Peyer's patch (tissue), 4 donors: ENCODE data around the gene TNFRSF4. TPM values are rescaled to one million over a fixed set of nuclear protein-coding genes. Genes with fewer than 3 reads are reported as not detected.
"Not testable (repeated sequence)": the region's sequence is repeated elsewhere in the genome, so short reads cannot be mapped to it uniquely, and the experiment has no call there.

Source experiments
- DNase-seq, 3 donors: peaks; one replicate each; pipeline ENCODE4 v3.0.0-alpha.2; 2017 to 2019
- H3K27ac ChIP-seq, 4 donors: fragments of 200-600 bp; sonication (generic); one replicate each; pipeline ENCODE4 v1.5.1; 2016 to 2019
- H3K27me3 ChIP-seq, 2 donors: fragments of 200-600 bp; sonication (generic); one replicate each; pipeline ENCODE4 v1.5.1; 2019
- H3K36me3 ChIP-seq, 3 donors: fragments of 200-600 bp; sonication (generic); one replicate each; pipeline ENCODE4 v1.5.1; 2016 to 2019
- H3K4me1 ChIP-seq, 4 donors: fragments of 200-600 bp; sonication (generic); one replicate each; pipeline ENCODE4 v1.5.1; 2016 to 2019
- H3K4me3 ChIP-seq, 4 donors: fragments of 200-600 bp; sonication (generic); 1 replicate in 3 of 4; 2 replicates in 1 of 4; pipeline ENCODE4 v1.5.1; 2016 to 2019; ENCODE audit warnings: mild to moderate bottlenecking in 1 of 4
- H3K9me3 ChIP-seq, 4 donors: fragments of 200-600 bp; sonication (generic); one replicate each; pipeline ENCODE4 v1.5.1; 2016 to 2019; ENCODE audit warnings: mild to moderate bottlenecking in 1 of 4
- CTCF ChIP-seq, 6 experiments: fragments of 450-650 bp in 4 of 6; fragments of 200-600 bp in 2 of 6; sonication (generic) in 1 of 6; IDR thresholded peaks; one replicate each; pipeline ENCODE4 v1.5.1; 2017 to 2019; ENCODE audit warnings: antibody characterized with exemption in 6 of 6, mild to moderate bottlenecking in 3 of 6, moderate library complexity in 1 of 6
- POLR2A ChIP-seq, 2 donors: fragments of 450-650 bp; IDR thresholded peaks; one replicate each; pipeline ENCODE4 v1.5.1; 2017; ENCODE audit warnings: antibody characterized with exemption in 2 of 2, mild to moderate bottlenecking in 2 of 2, moderate library complexity in 2 of 2
- total RNA-seq, 4 donors: library from RNA; depleted of rRNA; stranded (reverse); fragments of >200 nt; gene quantifications; one replicate each; pipeline ENCODE4 v1.1.0, GENCODE V29; 2016

Gene TNFRSF4
- total RNA-seq, 4 donors from 2014 or later: 1.6 to 9.1 (median 2.8) TPM; not detected in 1

- no peak overlapping the region for H3K27ac ChIP-seq
- no peaks in the 10 kb centered on the region for H3K36me3 ChIP-seq
- TF ChIP-seq CTCF (IDR thresholded peaks at IDR 0.05) (no peak), POLR2A (IDR thresholded peaks at IDR 0.05) (no peak)
- peaks cover 0 to 7% of the 10 kb centered on the region in 2 donors for H3K27me3 ChIP-seq
- DNase-seq: peak in 1 of 3 donors; percentile 38
- H3K4me3 ChIP-seq: no peak overlapping the region
- H3K9me3 ChIP-seq: peaks cover 0 to 3% (median 1%) of the 10 kb centered on the region in 4 donors
- H3K4me1 ChIP-seq: peaks cover 0 to 14% (median 7%) of the 10 kb centered on the region in 4 donors
These were observed 16.2 kb downstream of the TNFRSF4 start for GRCh38 chr1:1197551-1198422.

- peaks cover 0 to 14% (median 7%) of the 10 kb centered on the region in 4 donors for H3K4me1 ChIP-seq
- no peak overlapping the region for H3K27ac ChIP-seq
- TF ChIP-seq POLR2A (IDR thresholded peaks at IDR 0.05): no peak
- no peak for TF ChIP-seq CTCF (IDR thresholded peaks at IDR 0.05)
- H3K4me3 ChIP-seq: no peak overlapping the region
- no peak for DNase-seq
- H3K27me3 ChIP-seq: peaks cover 0 to 7% of the 10 kb centered on the region in 2 donors
- no peaks in the 10 kb centered on the region for H3K36me3 ChIP-seq
- H3K9me3 ChIP-seq: peaks cover 0 to 3% (median 1%) of the 10 kb centered on the region in 4 donors
These were observed 16.8 kb downstream of the TNFRSF4 start for GRCh38 chr1:1197188-1197500.

GRCh38 chr1:1196431-1197187, 17.3 kb downstream of the TNFRSF4 start:
- Histone ChIP-seq H3K4me1 (peaks cover 0 to 14% (median 7%) of the 10 kb centered on the region in 4 donors), H3K9me3 (peaks cover 0 to 3% (median 1%) of the 10 kb centered on the region in 4 donors), H3K36me3 (no peaks in the 10 kb centered on the region), H3K27me3 (peaks cover 0 to 7% of the 10 kb centered on the region in 2 donors), H3K27ac (no peak overlapping the region), H3K4me3 (no peak overlapping the region)
- DNase-seq: peak in 1 of 3 donors; percentile 41
- TF ChIP-seq POLR2A (IDR thresholded peaks at IDR 0.05) (no peak), CTCF (IDR thresholded peaks at IDR 0.05) (no peak)

GRCh38 chr1:1195726-1196125, 18.2 kb downstream of the TNFRSF4 start:
- H3K9me3 ChIP-seq, H3K27me3 ChIP-seq, H3K4me1 ChIP-seq, H3K4me3 ChIP-seq, H3K27ac ChIP-seq, H3K36me3 ChIP-seq: not testable (repeated sequence)
- DNase-seq: peak in 1 of 3 donors; percentile 40

GRCh38 chr1:1194723-1195122, 19.2 kb downstream of the TNFRSF4 start:
- Histone ChIP-seq H3K4me1 (no peaks in the 10 kb centered on the region), H3K9me3 (peaks cover 0 to 3% (median 1%) of the 10 kb centered on the region in 4 donors), H3K4me3 (no peak overlapping the region), H3K36me3 (no peaks in the 10 kb centered on the region), H3K27me3 (no peaks in the 10 kb centered on the region), H3K27ac (no peak overlapping the region)
- TF ChIP-seq CTCF (IDR thresholded peaks at IDR 0.05) (no peak), POLR2A (IDR thresholded peaks at IDR 0.05) (no peak)
- peak in 1 of 3 donors; percentile 9 for DNase-seq

GRCh38 chr1:1191734-1192133, 22.2 kb downstream of the TNFRSF4 start:
- DNase-seq: peak in 1 of 3 donors; percentile 19
- Histone ChIP-seq H3K27ac (no peak overlapping the region), H3K27me3 (no peaks in the 10 kb centered on the region), H3K36me3 (no peaks in the 10 kb centered on the region), H3K9me3 (peaks cover 0 to 3% (median 1%) of the 10 kb centered on the region in 4 donors), H3K4me1 (no peaks in the 10 kb centered on the region), H3K4me3 (no peak overlapping the region)
- no peak for TF ChIP-seq CTCF (IDR thresholded peaks at IDR 0.05)
- no peak for TF ChIP-seq POLR2A (IDR thresholded peaks at IDR 0.05)
